K562 (cell line): Measurements from ENCODE around the gene TTC21A. TPM values are rescaled to one million over a fixed set of nuclear protein-coding genes. Genes with fewer than 3 reads are reported as not detected.

Experiments used
- CREB1 ChIP-seq, 2 experiments: sonication (generic) in 1 of 2; formaldehyde crosslinking in 1 of 2; IDR thresholded peaks; 2 replicates each; pipeline versions ENCODE4 v1.6.1 to v1.8.0; 2012 to 2022; ENCODE audit warnings: inconsistent platforms in 1 of 2, mild to moderate bottlenecking in 1 of 2, missing genetic modification reagents in 1 of 2, moderate library complexity in 1 of 2
- E2F6 ChIP-seq, 2 experiments: IDR thresholded peaks; 2 replicates each; pipeline ENCODE4 v1.6.1; 2011; ENCODE audit warnings: borderline replicate concordance in 1 of 2, control low read depth in 1 of 2, low read depth in 1 of 2, low read length in 1 of 2, mild to moderate bottlenecking in 1 of 2, mixed read lengths in 1 of 2, moderate library complexity in 1 of 2; ENCODE audit not compliant: insufficient read depth in 1 of 2, insufficient read length in 1 of 2, poor library complexity in 1 of 2, severe bottlenecking in 1 of 2; ENCODE audit errors: extremely low read depth in 1 of 2
- ETV1 ChIP-seq: fragments of 450-650 bp; conservative IDR thresholded peaks from 2 replicates; pipeline ENCODE4 v1.6.1; 2016; ENCODE audit warnings: missing genetic modification characterization, control low read depth, low read depth, missing compliant biosample characterization
- FOSL1 ChIP-seq: fragments of 200-800 bp; sonication (Bioruptor generic); conservative IDR thresholded peaks from 2 replicates; pipeline ENCODE4 v1.6.1; 2016; ENCODE audit warnings: missing genetic modification characterization, missing compliant biosample characterization
- FOXA3 ChIP-seq, 2 experiments: fragments of 450-650 bp in 1 of 2; sonication (generic) in 1 of 2; formaldehyde crosslinking; IDR thresholded peaks in 1 of 2; conservative IDR thresholded peaks in 1 of 2; 2 replicates each; pipeline versions ENCODE4 v1.4.0 to v1.8.0; 2020 to 2022; ENCODE audit warnings: mild to moderate bottlenecking in 2 of 2, missing genetic modification reagents in 1 of 2
- GABPB2 ChIP-seq: fragments of 250-450 bp; sonication (Bioruptor Pico); conservative IDR thresholded peaks from 2 replicates; pipeline ENCODE4 v1.5.1; 2021; ENCODE audit warnings: mild to moderate bottlenecking
- HMG20A ChIP-seq: fragments of 450-650 bp; formaldehyde crosslinking; conservative IDR thresholded peaks from 2 replicates; pipeline ENCODE4 v1.4.0; 2020; ENCODE audit warnings: mild to moderate bottlenecking, mixed read lengths
- HMGN3 ChIP-seq: IDR thresholded peaks from 2 replicates; pipeline ENCODE4 v1.6.1; 2011; ENCODE audit warnings: borderline replicate concordance, low read depth, mild to moderate bottlenecking, mixed read lengths, low read length; ENCODE audit not compliant: insufficient read length; ENCODE audit errors: extremely low read depth
- HMGXB4 ChIP-seq: sonication (generic); formaldehyde crosslinking; IDR thresholded peaks from 2 replicates; pipeline ENCODE4 v1.8.1; 2023; ENCODE audit warnings: mild to moderate bottlenecking, missing genetic modification reagents
- KDM5B ChIP-seq: fragments of 200-600 bp; sonication (generic); IDR thresholded peaks from 2 replicates; pipeline ENCODE4 v1.6.1; 2012; ENCODE audit warnings: low read depth, mild to moderate bottlenecking, moderate library complexity, low read length, control low read depth, inconsistent platforms; ENCODE audit not compliant: insufficient replicate concordance
- MLX ChIP-seq, 2 experiments: fragments of 450-650 bp in 1 of 2; sonication (generic) in 1 of 2; formaldehyde crosslinking; conservative IDR thresholded peaks; 2 replicates each; pipeline versions ENCODE4 v1.4.0 to v1.8.1; 2020 to 2022; ENCODE audit warnings: mild to moderate bottlenecking in 1 of 2, missing genetic modification reagents in 1 of 2
- NFATC3 ChIP-seq: fragments of 450-650 bp; IDR thresholded peaks from 2 replicates; pipeline ENCODE4 v1.6.1; 2017; ENCODE audit warnings: mild to moderate bottlenecking
- POLR2A ChIP-seq: fragments of 450-650 bp; conservative IDR thresholded peaks from 2 replicates; pipeline ENCODE4 v1.6.1; 2016
- UBTF ChIP-seq, 2 experiments: IDR thresholded peaks; 2 replicates each; pipeline ENCODE4 v1.6.1; 2012; ENCODE audit warnings: improper control_type of control experiment in 2 of 2, low read depth in 2 of 2, low read length in 2 of 2, borderline replicate concordance in 1 of 2
- YY1 ChIP-seq, 3 experiments: IDR thresholded peaks; 2 replicates each; pipeline ENCODE4 v1.6.1; 2011; ENCODE audit warnings: low read length in 2 of 3, mild to moderate bottlenecking in 2 of 3, moderate library complexity in 2 of 3, borderline replicate concordance in 1 of 3, control low read depth in 1 of 3, low read depth in 1 of 3; ENCODE audit not compliant: insufficient read depth in 3 of 3, insufficient replicate concordance in 2 of 3, control insufficient read depth in 1 of 3, insufficient read length in 1 of 3; ENCODE audit errors: extremely low read depth in 1 of 3
- ZNF384 ChIP-seq: IDR thresholded peaks from 2 replicates; pipeline ENCODE4 v1.6.1; 2012; ENCODE audit warnings: low read depth, low read length, improper control_type of control experiment
- ZNF780A ChIP-seq: fragments of 250-450 bp; sonication (Bioruptor Pico); IDR thresholded peaks from 2 replicates; pipeline ENCODE4 v1.5.0; 2021; ENCODE audit warnings: mild to moderate bottlenecking
- polyA plus RNA-seq, 8 experiments: library from polyadenylated mRNA; depleted of rRNA in 4 of 8; stranded (reverse) in 5 of 8; unstranded in 3 of 8; fragments of >200 nt; fragmentation: Nextera tagmentation in 2 of 8; fragmentation: Illumina TruSeq in 1 of 8; extraction: Ambion mirVana in 2 of 8; extraction: Trizol in 1 of 8; gene quantifications; 2 replicates each; pipeline versions ENCODE4 v1.2.1 to v1.2.3, GENCODE V29; 2011 to 2014; ENCODE audit warnings: inconsistent platforms in 1 of 8, missing spikeins in 1 of 8
- total RNA-seq, 7 experiments: library from RNA; depleted of rRNA in 6 of 7; stranded (reverse); fragments of >200 nt in 6 of 7; fragmentation: Illumina TruSeq in 2 of 7; extraction: Trizol in 2 of 7; gene quantifications; 2 replicates each; pipeline versions ENCODE4 v1.2.1 to v1.2.3, GENCODE V29; 2011 to 2021; ENCODE audit warnings: low replicate concordance in 1 of 7

The TTC21A gene
- total and polyA plus RNA-seq, 9 of the 15 experiments (the other 6 are each of a cell fraction or from before 2014, with no cell fraction given) = 0.22 to 1.4 (median 0.70) TPM

GRCh38 chr3:39106851-39107387 is 561 bp upstream of the TTC21A start (continued):
- TF ChIP-seq E2F6 (IDR thresholded peaks at IDR 0.05; ENCODE audit: borderline replicate concordance in 1 of 2, extremely low read depth in 1 of 2, insufficient read depth in 1 of 2, insufficient read length in 1 of 2, low read depth in 1 of 2, low read length in 1 of 2, poor library complexity in 1 of 2, severe bottlenecking in 1 of 2) = peak in 1 of 2 experiments; percentile 38
- TF ChIP-seq KDM5B = peak; percentile 10
- TF ChIP-seq HMGXB4 = peak; percentile 79
- peak in 1 of 3 experiments; percentile 56 for TF ChIP-seq YY1 (IDR thresholded peaks at IDR 0.05; ENCODE audit: borderline replicate concordance in 1 of 3, control insufficient read depth in 1 of 3, extremely low read depth in 1 of 3, insufficient read depth in 3 of 3, insufficient read length in 1 of 3, insufficient replicate concordance in 2 of 3, low read depth in 1 of 3, low read length in 2 of 3)
- TF ChIP-seq ZNF384 = no peak
- TF ChIP-seq UBTF (IDR thresholded peaks at IDR 0.05; ENCODE audit: borderline replicate concordance in 1 of 2, low read depth in 2 of 2, low read length in 2 of 2) = peak in 1 of 2 experiments; percentile 64; a peak in 1 of 4 replicates
- no peak for TF ChIP-seq HMG20A (CRISPR knock-in tag)
- TF ChIP-seq GABPB2 = no peak
- TF ChIP-seq ETV1 (tag) = peak; percentile 58; the same call in 1 of the 2 replicates
- no peak for TF ChIP-seq CREB1 (IDR thresholded peaks at IDR 0.05)
- peak; percentile 51 for TF ChIP-seq CREB1 (CRISPR knock-in tag; IDR thresholded peaks at IDR 0.05)
- 0 out of 4 replicates have a peak, but pooled peaks of 1 of the 2 experiments have one; percentile 34 for TF ChIP-seq MLX (CRISPR knock-in tag; conservative IDR thresholded peaks at IDR 0.05)
- no peak for TF ChIP-seq POLR2A
- TF ChIP-seq FOSL1 (tag) = no peak
- TF ChIP-seq ZNF780A = no peak
- TF ChIP-seq NFATC3 = no peak
- TF ChIP-seq HMGN3 = peak; percentile 47
- TF ChIP-seq FOXA3 (CRISPR knock-in tag; conservative IDR thresholded peaks at IDR 0.05 in 1 of 2, IDR thresholded peaks at IDR 0.05 in 1 of 2) = 0 out of 4 replicates have a peak, but pooled peaks of 1 of the 2 experiments have one; percentile 55
